HCEC 1CT (cell line): ENCODE results near the gene SPDYE4.

Experiments
- DNase-seq: peaks from one replicate; pipeline ENCODE4 v3.0.0-alpha.2; 2017

The SPDYE4 gene

GRCh38 chr17:8782176-8782575, 23.8 kb upstream of the SPDYE4 start:
- no peak for DNase-seq

GRCh38 chr17:8781776-8782175, 23.4 kb upstream of the SPDYE4 start:
- no peak for DNase-seq

- DNase-seq = no peak
These were observed 18.5 kb upstream of the SPDYE4 start for GRCh38 chr17:8776881-8777280.

- DNase-seq = no peak
These were observed 17.9 kb upstream of the SPDYE4 start for GRCh38 chr17:8776248-8776647.

- DNase-seq = no peak
These were observed 8.4 kb upstream of the SPDYE4 start for GRCh38 chr17:8766731-8767130.

- no peak for DNase-seq
These were observed 3.7 kb upstream of the SPDYE4 start for GRCh38 chr17:8762012-8762411.

GRCh38 chr17:8757189-8757588, 1.2 kb downstream of the SPDYE4 start:
- no peak for DNase-seq

- no peak for DNase-seq
These were observed 2.6 kb downstream of the SPDYE4 start for GRCh38 chr17:8755590-8756255.

- DNase-seq = no peak
These were observed 3.5 kb downstream of the SPDYE4 start for GRCh38 chr17:8754890-8755289.

- peak; percentile 15 for DNase-seq
These were observed 4.3 kb downstream of the SPDYE4 start for GRCh38 chr17:8753976-8754440.

- no peak for DNase-seq
These were observed 5.0 kb downstream of the SPDYE4 start for GRCh38 chr17:8753136-8753975.

GRCh38 chr17:8749616-8750015, 8.7 kb downstream of the SPDYE4 start:
- no peak for DNase-seq

- DNase-seq = no peak
These were observed 10.6 kb downstream of the SPDYE4 start for GRCh38 chr17:8747742-8748141.

- DNase-seq = no peak
These were observed 11.7 kb downstream of the SPDYE4 start for GRCh38 chr17:8746501-8747236.

- DNase-seq = peak; percentile 29
These were observed 12.5 kb downstream of the SPDYE4 start for GRCh38 chr17:8745586-8746500.

GRCh38 chr17:8744086-8744785, 14.1 kb downstream of the SPDYE4 start:
- no peak for DNase-seq

GRCh38 chr17:8742819-8743218, 15.5 kb downstream of the SPDYE4 start:
- DNase-seq = no peak

GRCh38 chr17:8742274-8742673, 16.1 kb downstream of the SPDYE4 start:
- DNase-seq = no peak

- no peak for DNase-seq
These were observed 16.6 kb downstream of the SPDYE4 start for GRCh38 chr17:8741771-8742170.

GRCh38 chr17:8741366-8741765, 17.0 kb downstream of the SPDYE4 start:
- DNase-seq = no peak

GRCh38 chr17:8740486-8740885, 17.9 kb downstream of the SPDYE4 start:
- DNase-seq = no peak

GRCh38 chr17:8739097-8739496, 19.2 kb downstream of the SPDYE4 start:
- no peak for DNase-seq
